Erythroblast (primary cell): ENCODE results near the gene PDE4D.

Experiments
- DNase-seq, 2 experiments: peaks; one replicate each; lab custom pipeline; 2025; lab: John Stamatoyannopoulos, UW
- GATA1 ChIP-seq: IDR thresholded peaks from 2 replicates; pipeline ENCODE4 v1.6.1; 2011; ENCODE audit warnings: low read depth, mild to moderate bottlenecking, control low read depth, low read length, moderate library complexity
- POLR2A ChIP-seq: IDR thresholded peaks from 2 replicates; pipeline ENCODE4 v1.6.1; 2011; ENCODE audit warnings: mild to moderate bottlenecking, low read length

Gene PDE4D

DNA sequence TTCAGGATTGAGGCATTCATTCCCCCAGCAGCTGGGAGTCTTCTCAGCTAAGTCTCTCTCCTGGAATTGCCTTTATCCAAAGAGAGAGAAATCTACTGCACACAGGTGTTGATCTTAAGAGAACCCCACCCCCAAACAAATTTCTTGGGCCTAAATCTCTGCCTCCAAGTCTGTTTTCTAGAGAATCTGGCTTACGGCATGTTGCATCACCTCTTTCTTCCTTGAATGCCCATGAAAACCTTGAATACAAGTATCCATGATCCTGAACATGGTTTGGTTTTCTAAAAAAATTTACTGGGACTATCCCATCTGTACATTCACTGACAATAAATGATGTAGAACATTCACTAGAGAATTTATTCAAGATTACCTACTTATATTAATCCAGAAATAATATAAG, 401.6 kb downstream of the PDE4D start:
- no peak for TF ChIP-seq GATA1
- no peak for TF ChIP-seq POLR2A
- DNase-seq, result peak in 1 of 2 experiments; percentile 21

DNA sequence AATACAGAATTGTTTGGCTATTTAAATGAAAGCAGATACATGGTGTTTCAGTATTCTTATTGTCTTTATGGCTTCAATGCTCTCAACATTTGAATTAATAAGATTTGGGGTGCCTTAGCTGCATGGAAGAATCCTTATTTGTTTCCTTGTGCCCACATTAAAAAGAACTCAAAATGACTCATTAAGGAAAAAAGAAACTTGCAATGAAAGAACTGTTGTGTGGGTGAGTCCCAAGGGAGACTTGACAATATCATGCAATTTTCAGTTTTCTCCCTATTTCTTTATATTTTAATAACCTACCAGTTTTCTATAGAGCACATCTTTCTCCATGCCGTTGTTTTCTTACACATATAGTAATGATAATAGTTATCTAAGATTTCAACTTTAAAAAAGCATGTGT, 404.0 kb downstream of the PDE4D start:
- DNase-seq, result no peak
- TF ChIP-seq GATA1 (no peak), POLR2A (no peak)

DNA sequence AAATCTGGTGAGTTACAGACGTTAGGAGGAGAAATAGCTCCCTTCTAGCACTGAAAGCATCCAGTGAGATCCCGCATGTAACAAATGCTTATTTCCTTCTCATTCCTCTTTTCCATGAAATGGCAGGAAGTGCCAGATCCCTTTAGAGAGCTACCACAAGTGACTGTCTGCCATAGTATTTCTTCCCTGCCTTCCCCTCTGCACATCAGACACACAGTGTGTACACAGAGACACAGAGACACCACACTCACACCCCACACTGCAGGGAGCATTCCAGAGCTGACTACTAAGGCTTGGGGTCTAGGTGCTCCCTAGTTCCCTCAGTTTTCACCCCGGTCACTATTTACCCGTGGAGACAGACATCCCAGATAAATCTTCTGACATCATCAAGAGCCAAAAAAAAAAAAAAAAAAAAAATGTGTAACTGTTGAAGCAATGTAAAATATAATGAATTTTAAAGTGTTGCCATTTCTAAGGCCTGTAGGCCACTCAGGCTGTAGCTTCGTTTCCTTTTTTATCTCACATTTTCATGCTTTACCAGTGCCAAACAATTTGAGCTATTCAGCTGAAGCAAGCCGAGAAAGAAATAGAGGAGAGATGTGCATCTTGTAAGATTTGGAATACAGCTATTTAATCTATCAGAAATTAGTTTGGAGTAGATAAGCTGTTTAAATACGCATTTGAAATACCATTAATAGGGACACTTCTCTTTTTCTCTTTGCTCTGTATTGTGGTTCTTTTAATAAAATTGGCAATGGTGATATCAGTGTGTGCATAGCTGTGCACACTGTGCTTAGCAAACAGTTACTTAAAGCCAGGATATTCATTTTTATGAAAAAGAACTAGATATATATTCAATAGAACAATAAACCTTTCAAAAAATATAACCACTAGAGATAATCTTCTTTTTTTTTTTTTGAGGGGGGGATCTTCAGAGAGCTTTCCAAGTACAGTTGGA, 405.5 kb downstream of the PDE4D start:
- DNase-seq, result no peak
- no peak for TF ChIP-seq POLR2A
- no peak for TF ChIP-seq GATA1

DNA sequence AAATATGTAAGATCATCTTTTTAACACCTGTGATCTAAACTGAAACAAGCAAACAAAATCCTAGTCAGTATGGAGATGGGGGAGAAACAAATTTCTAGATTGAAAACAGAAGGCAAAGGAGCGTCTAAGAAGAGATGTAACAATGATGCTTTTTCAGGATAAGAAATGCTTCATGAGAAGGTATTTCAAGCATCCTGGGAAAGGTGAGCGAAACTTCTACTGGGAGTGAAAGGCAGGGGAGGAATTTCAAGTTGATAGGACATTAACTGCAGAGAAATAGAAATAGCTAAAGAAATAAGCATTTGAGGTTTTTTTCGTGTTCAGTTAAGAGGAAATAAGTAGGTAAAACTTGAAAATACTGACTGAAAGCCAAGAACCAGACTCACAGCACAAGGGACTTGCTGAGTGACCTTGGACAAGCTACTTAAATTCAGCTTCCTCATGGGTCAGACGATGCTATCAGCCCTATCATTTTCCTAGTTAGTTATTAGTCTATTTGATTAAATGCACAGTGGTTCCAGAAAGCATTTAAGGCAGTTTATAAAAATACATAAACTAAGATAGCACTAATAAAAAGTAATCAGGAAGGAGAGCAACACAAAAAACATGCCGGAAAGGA, 406.3 kb downstream of the PDE4D start:
- no peak for TF ChIP-seq GATA1
- TF ChIP-seq POLR2A, result no peak
- no peak for DNase-seq

DNA sequence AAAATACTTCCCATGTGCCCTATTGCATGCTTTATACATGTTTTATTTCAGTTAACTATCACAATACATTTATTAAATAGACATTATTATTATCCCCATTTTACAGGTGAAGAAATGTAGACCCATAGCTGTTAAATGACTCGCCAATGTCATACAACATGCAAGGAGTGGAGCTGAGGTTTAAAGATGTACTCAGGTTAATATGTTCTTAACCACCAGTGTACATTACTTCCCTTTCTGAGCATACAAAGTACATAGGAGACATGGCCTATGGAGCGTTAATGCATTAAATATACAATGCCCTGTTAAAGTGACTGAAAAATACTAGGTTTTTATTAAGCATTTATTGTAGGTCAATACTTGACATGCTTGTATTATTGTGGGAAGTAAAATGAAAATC, 407.0 kb downstream of the PDE4D start:
- TF ChIP-seq GATA1 (no peak), POLR2A (no peak)
- no peak for DNase-seq

DNA sequence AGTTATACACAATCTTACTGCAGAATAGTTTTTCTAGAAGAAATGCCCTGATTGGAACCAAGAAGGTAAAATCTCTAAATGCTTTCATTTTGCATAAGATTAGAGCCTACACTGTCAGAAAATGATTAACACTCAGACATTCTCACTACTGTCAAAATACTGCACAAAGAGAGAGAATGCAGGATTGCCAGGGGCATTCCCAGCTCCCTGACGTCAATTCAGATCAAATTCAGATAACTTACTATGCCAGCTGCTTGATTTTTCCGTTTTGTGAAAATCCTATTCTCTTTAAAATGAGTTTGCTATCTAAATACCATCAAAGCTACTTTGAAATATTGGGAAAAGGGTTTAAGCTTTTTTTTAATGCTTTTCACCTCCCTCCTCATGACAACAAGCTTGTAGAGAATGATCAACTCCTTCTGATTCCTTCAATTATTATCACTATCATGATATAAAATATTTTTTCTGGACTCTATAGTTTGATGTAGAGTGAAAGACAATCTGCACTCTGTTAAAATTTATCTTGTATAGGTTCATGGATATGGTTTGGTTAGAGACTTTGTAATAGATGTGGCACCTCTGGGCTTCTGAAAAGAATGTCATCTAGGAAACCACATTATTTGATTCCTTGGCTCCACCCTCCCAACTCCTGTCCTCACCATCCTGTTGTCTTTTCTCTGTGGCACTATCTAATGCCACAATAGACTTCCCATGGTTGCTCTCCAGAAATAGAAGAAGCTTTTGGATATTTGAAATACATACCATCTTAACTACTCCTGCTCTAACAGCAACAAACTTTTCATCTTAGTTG, 407.7 kb downstream of the PDE4D start:
- TF ChIP-seq POLR2A (no peak), GATA1 (no peak)
- no peak for DNase-seq

DNA sequence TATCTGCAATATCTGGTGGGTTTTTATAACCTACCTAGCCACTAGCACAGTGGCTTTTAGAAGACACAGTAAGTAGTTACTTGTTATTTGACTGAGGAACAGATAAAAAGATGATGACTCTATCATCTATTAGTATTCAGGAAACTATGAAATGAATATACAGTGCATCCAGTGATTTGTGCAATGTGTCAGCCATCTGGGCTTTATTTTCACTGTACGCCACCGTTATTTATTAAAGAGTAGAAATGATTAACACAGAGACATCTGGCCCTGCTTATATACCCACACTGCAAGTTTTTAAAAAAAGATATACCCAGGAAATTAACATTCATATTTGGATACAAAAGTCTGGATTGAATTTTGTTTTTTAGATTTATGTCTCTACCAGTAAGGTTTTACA, 408.4 kb downstream of the PDE4D start:
- TF ChIP-seq POLR2A (no peak), GATA1 (no peak)
- no peak for DNase-seq

DNA sequence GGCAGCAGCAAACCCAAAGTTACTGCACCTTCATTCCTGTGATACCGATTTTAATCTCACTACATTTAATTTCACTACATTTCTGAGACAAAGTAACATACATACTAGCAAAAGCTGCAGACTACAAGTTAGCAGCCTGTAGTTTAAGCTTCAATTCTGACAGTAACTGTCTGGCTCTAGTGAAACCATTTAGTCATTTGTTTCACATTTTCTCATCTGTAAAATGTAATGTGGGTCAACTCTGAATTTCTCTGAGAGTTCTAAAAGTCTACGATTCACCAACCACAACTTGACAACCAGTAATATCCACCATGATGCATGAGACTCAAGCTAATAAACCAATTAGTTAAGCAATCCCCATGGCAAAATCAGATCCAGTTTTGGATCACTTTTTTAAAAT, 408.9 kb downstream of the PDE4D start:
- no peak for DNase-seq
- TF ChIP-seq GATA1 (no peak), POLR2A (no peak)

DNA sequence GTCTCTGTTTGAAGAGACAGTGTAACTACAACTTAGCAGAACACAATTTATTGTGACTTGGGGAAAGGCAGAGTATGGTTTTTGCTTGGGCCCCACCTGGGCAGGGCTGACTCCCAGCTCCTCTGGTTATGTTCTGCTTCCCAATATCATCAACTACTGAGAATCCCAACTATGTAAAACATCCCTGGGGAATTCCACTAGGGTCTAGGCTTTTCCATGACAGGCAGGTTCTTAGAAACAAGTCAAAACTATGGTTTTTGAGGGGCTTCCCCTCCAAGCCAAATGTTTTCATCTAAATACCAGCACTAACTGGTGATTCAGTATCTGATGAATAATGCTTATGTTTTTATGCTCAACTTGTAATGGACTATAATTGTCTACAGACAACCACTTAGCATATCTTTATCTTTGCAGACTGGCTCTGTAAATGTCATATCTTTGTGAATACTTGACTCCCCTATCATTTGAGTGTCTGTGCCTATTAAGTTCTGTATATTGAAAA, 409.5 kb downstream of the PDE4D start:
- TF ChIP-seq GATA1 (no peak), POLR2A (no peak)
- DNase-seq, result no peak

DNA sequence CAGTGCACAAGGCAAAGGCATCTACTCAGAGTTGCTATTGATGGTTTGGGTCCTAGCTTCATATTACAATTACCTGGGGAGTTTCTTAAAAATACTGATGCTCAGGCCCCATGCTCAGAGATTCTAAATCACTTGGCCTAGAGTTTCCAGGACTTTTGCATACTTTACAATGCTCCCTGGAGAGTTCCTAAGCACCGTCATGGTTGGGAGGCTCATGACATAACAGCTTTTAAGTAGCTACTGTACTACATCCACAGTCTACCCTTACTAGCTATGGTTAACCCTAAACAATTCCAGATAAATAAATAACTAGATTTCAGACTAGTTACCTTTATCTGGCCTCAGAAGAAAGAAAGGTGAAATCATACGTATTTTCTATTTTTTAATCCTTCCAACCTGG, 414.4 kb downstream of the PDE4D start:
- TF ChIP-seq POLR2A, result no peak
- no peak for DNase-seq

DNA sequence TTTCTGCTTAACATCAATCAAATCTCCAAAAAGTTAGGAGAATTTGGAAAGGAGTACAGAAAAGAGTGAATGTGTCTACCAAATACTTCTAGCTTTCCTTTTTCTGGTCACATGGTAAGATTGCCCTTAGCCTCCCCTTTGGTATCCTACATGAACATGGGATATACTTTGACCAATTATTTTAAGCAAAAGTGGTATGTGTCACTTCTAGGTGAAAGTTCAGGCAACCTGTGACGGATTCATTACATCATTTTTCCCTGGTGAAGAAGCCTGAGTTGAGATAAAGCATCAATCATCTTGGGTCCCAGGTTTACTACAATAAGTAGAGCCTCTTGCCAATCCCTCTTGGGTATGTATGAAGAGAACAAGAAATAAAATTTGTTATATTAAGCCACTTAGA, 419.2 kb downstream of the PDE4D start:
- no peak for DNase-seq
- TF ChIP-seq POLR2A (no peak), GATA1 (no peak)

DNA sequence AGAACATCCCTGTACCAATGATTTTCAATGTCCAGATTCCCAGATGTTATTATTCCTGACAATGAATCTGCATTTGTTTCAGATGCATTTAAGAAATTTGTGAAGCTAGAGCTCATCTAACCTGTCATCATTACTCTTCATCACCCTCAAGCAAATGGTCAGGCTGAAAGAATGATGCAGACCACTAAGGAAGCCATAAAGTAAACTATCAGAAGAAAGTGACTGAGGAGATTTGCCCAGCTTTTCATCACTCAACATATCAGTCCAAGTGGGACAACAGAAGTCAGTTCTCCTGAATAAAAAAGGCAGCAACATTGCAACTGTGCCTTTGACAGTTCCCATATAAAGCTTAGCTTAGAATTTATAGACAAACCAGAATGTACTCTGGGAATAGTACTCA, 419.9 kb downstream of the PDE4D start:
- no peak for DNase-seq
- no peak for TF ChIP-seq POLR2A
- TF ChIP-seq GATA1, result no peak

DNA sequence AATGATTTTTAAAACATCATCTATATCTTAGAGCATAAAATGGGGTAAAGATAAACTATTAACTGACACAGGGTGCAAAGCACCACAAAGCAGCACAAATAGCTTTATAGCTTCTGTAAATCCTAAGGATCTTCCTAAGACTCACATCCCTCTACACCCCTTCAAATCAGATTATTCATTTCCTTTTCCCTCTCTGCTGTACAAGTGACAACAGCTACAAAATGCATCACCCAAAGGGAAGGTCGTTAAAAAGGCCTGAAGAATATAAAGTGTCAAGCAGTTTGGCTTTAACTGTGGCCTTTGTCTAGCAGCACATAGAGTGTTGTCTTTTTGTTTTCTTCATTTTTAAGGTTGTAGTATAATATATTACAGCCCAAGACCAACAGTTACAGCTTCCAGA, 422.1 kb downstream of the PDE4D start:
- TF ChIP-seq GATA1, result no peak
- no peak for TF ChIP-seq POLR2A
- no peak for DNase-seq

DNA sequence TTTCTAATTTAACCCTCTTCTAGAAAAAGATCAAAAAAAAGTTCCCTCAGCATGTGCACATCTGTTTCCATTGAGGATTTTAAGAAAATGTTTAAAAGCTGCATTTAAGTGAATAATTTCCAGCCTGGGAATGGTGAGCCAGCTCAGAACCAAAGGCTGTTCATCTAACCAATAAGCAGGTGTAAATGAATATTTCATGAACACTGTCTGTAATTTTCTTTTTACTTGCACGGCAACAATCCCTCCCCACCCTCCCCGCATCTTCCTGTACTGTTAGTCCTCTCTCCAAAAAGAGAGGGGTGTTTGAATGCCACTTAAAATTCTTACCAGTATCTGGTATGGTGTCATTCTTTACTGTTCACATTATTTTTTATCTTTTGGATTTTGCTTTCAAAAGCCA, 425.6 kb downstream of the PDE4D start:
- no peak for DNase-seq
- TF ChIP-seq POLR2A (no peak), GATA1 (no peak)
